Measurements from ENCODE around the gene EIF1AD.
A peak's percentile ranks its signal among the peaks of the same experiment; 100 is the strongest.
"Not testable (repeated sequence)": the region's sequence is repeated elsewhere in the genome, so short reads cannot be mapped to it uniquely, and the experiment has no call there.

EIF1AD gene

DNA sequence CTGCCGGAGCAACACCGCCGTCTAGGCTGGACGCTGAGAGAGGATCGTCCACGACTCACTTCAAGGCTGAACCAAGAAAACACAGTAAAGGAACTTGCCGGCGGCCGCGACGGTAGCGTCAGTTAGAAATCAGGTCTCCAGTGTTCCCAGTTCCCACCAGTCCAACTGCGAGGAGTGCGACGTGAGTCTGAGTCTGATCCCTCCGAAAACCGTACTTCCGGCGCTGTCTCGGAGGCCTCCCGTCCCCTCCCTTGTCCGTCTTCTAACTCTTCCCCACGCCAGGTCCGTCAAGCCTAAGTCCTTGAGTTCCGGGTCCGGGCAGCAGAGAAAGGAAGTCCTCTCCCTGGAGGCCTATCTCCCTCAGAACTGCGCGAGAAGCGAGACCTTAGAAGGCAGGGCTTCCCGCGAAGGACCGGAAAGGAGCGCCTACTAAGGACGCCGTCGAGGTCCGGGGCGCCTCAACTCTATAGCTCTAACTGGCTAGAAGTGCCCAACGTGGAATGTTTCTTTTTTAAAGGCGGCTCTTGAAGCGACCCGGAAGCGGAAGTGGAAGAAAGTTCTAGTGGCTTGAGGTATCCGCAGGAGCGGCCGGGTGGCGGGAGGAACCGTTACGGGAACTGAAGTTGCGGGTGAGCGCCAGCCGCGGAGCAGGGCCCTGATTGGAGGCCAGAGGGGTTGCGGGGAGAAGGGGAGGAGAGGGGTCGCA is at the start of gene EIF1AD, which contains the start of gene BANF1:
TSS of gene EIF1AD (minus strand) at position 216 of the 706 bp plus-strand sequence. CDS start 1,768 bp downstream, outside the sequence.
TSS of gene BANF1 (plus strand) at position 562 of the 706 bp plus-strand sequence. CDS start 748 bp downstream, outside the sequence.
- DNase-seq (ENCODE audit: low read depth): peak; percentile 99

DNA sequence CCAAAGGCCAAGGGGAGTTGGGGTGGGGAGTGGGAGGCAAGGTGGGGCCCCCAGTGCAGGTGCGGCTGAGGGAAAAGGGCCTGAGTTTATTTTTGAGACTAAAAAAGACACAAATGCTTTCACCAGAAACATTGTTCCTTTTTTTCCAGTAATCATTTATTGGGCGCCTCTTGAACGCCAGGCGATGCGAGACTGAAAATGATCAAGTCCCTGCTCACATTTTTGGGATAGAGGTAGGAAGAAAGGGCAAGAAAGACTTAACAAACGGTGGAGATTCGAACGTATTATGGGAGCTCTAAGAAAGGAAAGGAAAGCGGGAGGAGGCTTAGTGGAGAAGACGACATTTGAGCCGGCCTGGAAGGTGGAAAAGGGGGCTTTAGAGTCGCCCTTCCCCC is 49.4 kb upstream of the EIF1AD start:
- no peak for DNase-seq (ENCODE audit: low read depth)

DNA sequence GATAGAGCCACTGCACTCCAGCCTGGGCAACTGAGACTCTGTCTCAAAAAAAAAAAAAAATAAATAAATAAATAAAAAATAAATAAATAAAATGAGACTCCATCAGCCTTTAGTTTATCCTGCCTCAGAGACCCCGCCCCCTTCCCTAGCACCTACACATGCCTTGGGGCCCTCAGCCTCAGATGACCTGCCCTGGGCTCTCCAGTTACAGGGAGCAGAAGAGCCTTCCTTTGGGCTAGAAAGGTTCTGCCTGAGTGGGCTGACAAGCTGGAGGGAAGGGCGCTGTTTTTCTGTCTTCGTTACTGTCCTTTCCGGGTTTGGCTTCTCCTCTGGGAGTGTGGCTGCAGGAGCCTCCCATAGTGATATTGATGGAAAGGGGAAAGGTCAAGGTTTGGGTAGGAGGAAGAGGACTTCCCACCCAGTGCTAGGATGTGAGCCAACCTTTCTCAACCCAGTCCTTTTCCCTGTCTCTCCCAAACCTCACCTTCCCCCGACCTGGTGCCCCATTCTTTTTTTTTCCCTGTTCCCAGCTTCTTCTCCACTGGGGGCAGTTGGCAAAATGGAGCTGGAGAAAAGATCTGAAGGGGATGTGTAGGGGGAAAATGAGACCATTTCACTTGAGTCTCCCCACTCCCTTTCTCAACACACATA is 48.7 kb upstream of the EIF1AD start:
- no peak for DNase-seq (ENCODE audit: low read depth)

DNA sequence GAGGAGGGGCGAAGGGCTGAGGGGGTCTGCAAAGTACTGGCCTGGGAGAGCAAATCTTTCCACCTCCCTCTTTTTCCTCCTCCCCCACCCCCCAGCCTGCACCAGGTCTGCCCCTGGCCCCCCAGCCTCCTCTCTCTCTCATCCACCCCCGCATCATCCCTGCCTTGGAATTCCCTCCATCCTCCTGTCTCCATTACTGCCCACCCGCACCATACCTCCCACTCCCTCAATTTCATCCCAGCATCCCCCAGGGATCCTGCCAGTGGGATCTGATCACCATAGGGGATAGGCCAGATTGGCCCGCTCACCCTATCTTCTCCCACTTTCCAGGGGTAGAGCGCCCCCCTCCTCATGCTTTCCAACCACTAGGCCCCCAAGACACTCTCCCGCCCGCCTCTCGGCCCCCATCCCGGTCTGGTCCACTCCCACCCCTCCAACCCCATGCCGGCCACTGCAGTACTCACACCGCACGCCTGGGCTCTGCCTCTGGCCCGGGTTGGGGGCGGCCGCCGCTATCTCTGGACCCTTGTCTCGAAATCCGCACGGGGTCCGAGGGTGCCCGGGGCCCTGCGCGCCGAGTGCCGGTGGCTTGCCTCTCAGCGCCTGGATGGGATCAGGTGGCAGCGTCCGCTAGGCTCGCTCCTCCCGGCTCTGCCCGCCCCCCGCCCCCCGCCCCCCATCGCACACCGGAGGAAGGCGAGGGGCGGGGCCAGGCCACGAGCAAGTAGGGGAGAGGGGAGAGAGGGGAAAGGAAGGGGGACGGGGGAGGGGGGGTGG is 46.8 kb upstream of the EIF1AD start, which contains the start of gene GAL3ST3:
TSS of gene GAL3ST3 (minus strand) at position 615 of the 777 bp plus-strand sequence. CDS start 3,746 bp downstream, outside the sequence.
- no peak for DNase-seq (ENCODE audit: low read depth)

- no peak for DNase-seq (ENCODE audit: low read depth)
These were observed 45.8 kb upstream of the EIF1AD start for GRCh38 chr11:66047541-66048365.

DNA sequence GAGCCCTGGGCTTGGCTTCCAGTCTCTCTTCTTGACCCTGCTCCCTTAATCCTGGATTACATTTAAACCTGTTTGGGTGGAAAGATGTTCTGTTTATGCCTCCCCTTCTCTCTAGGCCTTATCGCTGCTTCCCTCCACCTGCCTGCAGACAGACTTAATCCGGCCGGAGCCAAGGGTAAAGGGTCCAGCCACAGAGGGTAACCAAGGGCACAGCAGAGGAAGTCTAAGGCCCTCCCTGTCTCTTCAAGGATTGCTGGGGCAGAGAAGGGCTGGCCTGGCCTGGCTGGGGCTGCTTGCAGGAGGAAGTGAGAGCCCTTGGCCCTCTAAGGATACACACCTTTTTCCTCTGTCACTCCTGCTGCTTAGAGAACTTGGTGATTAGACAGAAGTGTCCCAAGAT is 44.9 kb upstream of the EIF1AD start:
- no peak for DNase-seq (ENCODE audit: low read depth)

DNA sequence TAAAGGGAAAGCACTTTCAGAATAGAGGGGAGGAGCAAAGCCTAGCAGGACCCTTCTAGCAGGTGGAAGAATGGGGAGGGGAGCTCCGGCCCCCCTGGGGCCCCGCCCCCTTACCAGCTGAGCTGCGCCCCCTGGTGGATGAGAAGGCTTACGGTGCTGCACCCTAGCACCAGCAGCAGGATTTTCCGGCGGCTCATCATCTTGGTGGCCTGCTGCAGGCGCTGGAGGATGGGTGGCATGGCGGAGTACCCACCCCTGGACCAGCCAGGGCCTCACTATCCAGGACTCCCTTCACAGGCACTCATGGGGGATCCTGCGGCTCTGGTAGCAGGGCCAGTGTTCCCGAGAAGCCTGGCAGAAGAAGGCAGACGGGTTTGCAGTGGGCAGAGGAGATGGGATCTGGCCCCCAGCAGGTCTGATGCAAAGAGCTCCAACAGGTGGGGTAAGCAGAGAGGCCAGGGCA is 43.3 kb upstream of the EIF1AD start:
- peak; percentile 83 for DNase-seq (ENCODE audit: low read depth)

GRCh38 chr11:66044757-66045156 is 42.8 kb upstream of the EIF1AD start:
- peak; percentile 48 for DNase-seq (ENCODE audit: low read depth)

- no peak for DNase-seq (ENCODE audit: low read depth)
These were observed 41.3 kb upstream of the EIF1AD start for GRCh38 chr11:66042996-66043906.

DNA sequence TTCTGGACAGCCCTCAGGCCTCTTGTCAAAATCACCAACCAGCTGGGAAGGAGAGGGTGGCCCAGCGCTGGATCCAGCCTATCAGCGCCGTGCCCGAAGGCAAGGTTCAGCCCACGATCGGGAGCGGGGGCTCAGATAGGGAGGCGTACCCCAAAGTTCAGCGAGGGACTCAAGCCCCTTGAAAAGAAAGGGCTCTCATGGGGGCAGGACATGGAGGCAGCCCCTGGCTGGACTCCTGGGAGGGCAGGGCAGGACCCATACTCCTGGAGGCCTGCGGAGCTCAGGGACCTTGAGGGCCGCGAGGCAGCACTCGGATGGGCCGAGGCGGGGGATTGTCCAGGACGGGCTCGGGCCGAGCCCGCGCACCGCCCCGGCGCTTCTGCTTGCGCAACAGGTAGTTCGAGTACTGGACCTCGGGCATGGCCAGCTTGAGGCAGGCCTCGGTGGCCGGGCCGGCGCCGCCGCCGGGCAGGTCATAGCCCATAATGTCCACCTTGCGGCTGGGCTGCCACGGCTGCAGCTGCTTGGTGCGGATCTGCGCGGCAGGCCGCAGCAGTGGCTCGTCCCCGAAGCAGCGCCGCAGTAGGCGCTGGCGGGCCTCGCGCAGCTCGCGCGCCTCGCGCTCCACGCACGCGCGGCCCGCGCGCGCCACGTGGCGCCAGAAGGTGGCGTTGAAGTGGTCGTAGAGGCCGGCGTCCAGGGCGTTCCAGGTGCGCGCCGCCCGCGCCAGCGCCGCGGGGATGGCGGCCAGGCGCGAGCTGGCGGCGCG is 40.5 kb upstream of the EIF1AD start:
- no peak for DNase-seq (ENCODE audit: low read depth)

DNA sequence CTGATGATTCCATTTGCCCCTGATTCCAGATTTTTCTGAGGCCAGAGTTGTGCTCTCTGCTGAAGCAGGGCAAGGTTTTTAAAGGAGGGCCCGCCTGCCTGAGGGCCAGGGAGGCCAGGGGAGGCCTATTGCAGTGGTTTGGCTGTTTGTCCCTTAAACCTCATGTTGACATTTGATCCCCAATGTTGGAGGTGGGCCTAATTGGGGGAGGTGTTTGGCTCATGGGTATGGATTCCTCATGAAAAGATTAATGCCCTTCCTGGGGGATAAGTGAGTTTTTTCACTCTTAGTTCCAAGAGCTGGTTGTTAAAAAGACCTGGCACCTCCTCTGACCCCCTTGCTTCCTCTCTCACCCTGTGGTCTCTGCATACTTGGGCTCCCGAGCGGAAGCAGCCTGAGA is 37.8 kb upstream of the EIF1AD start:
- DNase-seq (ENCODE audit: low read depth): no peak

GRCh38 chr11:66037327-66037726 is 35.4 kb upstream of the EIF1AD start:
- no peak for DNase-seq (ENCODE audit: low read depth)

DNA sequence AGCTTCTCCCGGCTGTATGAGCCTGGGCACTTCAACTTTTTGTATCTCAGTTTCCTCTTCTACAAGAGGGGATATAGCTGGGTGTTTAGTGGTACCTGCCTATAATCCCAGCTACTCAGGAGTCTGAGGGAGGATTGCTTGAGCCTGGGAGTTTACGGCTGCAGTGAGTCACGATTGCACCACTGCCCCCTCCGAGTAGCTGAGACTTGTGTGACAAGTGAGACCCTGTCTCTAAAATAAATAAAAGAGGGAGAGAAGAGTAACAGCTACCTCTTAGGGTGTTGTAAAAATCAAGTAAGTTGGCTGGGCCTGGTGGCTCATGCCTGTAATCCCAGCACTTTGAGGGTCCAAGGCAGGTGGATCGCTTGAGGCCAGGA is 34.4 kb upstream of the EIF1AD start:
- no peak for DNase-seq (ENCODE audit: low read depth)

GRCh38 chr11:66035653-66036333 is 33.8 kb upstream of the EIF1AD start:
- DNase-seq (ENCODE audit: low read depth): no peak

GRCh38 chr11:66032957-66033735 is 31.2 kb upstream of the EIF1AD start:
- DNase-seq (ENCODE audit: low read depth): no peak

DNA sequence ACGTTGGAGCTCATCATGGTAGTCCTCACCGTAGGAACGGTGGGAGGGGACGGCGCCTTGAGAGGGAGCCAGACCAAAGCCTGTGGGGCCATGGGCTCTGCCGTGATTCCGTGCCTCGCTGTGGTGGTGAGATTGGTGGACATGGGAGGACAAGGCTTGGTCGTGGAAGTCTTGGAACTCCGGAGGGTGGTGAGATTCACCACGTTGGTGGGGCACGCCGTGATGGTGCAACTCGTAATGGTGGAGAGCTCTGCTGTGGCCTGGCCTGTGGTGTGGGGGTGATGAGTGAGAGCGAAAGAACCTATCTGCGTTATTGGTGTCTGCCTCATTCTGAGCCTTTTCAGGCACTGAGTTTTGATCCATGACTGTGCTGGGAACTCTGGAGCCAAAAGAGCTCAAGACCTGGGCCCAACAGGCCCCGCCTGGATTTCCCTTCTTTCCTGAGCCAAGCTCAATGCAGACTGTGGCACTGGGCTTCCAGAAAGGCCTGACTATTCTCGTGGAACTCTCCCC is 24.1 kb upstream of the EIF1AD start, which contains the start of gene CATSPER1:
TSS of gene CATSPER1 (minus strand) at position 463 of the 513 bp plus-strand sequence. CDS start at position 363, 100 bp downstream.
- no peak for DNase-seq (ENCODE audit: low read depth)

- not testable (repeated sequence) for DNase-seq (ENCODE audit: low read depth)
These were observed 21.2 kb upstream of the EIF1AD start for GRCh38 chr11:66023186-66023440.
